Lower leg skin (tissue), 3 donors: ENCODE data around the gene TMEM131L.

Source experiments
- POLR2A ChIP-seq, 2 donors: fragments of 450-650 bp; IDR thresholded peaks; one replicate each; pipeline ENCODE4 v1.6.1; 2016 to 2017; ENCODE audit warnings: antibody characterized with exemption in 2 of 2, mild to moderate bottlenecking in 1 of 2, moderate library complexity in 1 of 2
- TF ChIP-seq, protein P1 (sequence below), 3 donors: fragments of 450-650 bp; IDR thresholded peaks; one replicate each; pipeline ENCODE4 v1.5.1; 2016; ENCODE audit warnings: antibody characterized with exemption in 3 of 3, mild to moderate bottlenecking in 3 of 3, moderate library complexity in 2 of 3

DNA sequence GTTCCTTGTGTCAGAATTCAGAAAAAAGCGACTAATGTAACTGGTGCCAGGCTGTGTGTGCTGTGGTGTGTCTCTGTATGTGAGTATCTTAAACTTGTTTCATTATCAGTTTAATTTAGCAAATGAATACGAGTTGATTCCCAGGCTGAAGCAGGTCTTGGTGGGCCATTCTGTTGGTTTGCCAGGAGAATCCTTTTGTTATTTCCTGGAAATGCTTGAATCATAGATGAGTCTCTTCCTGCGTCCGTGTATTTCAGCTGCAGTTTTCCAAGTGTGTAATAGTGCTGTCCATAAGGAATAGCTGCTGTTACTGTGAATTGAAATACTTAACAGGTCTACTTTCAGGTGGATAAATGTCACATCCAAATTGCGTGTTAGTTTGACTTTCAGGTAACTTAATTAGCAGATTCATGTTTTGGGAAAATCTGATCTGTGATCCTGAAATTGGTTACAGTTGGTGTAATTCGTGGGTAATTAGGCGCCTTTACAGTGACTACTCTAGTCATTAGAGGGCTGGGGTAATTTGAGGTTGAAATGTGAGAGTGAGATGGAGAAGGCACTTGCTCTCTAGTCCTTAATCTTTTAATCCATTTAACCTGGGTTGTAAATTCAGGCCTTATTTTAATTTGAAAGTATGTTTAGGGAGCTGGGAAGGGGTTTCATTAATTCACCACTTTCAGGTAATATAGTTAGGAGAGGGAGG, 23.8 kb downstream of the TMEM131L start:
- TF ChIP-seq, protein P1, sequence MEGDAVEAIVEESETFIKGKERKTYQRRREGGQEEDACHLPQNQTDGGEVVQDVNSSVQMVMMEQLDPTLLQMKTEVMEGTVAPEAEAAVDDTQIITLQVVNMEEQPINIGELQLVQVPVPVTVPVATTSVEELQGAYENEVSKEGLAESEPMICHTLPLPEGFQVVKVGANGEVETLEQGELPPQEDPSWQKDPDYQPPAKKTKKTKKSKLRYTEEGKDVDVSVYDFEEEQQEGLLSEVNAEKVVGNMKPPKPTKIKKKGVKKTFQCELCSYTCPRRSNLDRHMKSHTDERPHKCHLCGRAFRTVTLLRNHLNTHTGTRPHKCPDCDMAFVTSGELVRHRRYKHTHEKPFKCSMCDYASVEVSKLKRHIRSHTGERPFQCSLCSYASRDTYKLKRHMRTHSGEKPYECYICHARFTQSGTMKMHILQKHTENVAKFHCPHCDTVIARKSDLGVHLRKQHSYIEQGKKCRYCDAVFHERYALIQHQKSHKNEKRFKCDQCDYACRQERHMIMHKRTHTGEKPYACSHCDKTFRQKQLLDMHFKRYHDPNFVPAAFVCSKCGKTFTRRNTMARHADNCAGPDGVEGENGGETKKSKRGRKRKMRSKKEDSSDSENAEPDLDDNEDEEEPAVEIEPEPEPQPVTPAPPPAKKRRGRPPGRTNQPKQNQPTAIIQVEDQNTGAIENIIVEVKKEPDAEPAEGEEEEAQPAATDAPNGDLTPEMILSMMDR (IDR thresholded peaks at IDR 0.05): no peak
- TF ChIP-seq POLR2A (IDR thresholded peaks at IDR 0.05): no peak
